ENCODE measurements around the gene SLC46A1.

DNA sequence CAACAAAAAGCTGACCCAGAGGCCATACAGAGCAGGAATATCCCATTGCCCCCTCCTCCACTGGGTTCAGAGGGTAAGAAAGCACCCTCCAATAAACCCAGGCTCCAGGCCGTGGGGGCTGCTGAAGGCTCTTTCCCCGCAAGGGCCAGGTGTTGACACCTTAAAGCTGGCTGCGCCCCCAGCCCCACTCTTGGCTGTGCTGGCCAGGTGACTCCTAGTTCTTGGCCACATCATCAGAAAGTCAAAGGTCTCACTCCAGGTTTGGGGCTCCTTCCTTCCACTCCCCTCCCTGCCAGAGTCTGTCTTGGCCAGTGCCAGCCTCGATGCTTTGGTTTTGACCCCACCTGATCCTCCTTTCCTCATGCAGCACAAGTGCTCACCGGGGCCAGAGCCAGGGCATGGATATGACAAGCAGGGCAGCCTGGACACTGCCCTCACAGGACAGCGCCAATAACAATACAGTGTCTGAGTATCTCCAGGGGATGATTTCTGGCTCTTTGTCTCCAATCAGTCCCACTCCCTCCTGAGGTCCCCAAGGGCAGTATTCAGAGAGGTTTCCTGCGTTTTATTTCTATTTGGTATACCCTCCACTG lies 8.2 kb downstream of the SLC46A1 start:
- TF ChIP-seq, protein P1, sequence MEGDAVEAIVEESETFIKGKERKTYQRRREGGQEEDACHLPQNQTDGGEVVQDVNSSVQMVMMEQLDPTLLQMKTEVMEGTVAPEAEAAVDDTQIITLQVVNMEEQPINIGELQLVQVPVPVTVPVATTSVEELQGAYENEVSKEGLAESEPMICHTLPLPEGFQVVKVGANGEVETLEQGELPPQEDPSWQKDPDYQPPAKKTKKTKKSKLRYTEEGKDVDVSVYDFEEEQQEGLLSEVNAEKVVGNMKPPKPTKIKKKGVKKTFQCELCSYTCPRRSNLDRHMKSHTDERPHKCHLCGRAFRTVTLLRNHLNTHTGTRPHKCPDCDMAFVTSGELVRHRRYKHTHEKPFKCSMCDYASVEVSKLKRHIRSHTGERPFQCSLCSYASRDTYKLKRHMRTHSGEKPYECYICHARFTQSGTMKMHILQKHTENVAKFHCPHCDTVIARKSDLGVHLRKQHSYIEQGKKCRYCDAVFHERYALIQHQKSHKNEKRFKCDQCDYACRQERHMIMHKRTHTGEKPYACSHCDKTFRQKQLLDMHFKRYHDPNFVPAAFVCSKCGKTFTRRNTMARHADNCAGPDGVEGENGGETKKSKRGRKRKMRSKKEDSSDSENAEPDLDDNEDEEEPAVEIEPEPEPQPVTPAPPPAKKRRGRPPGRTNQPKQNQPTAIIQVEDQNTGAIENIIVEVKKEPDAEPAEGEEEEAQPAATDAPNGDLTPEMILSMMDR (conservative IDR thresholded peaks at IDR 0.05; ENCODE audit: low read length): no peak
- TF ChIP-seq EZH2phosphoT487 (IDR thresholded peaks at IDR 0.05; ENCODE audit: borderline replicate concordance): no peak
